Smooth muscle cell (in vitro differentiated cells): Measurements from ENCODE around the gene NSMF. TPM values are rescaled to one million over a fixed set of nuclear protein-coding genes. Genes with fewer than 3 reads are reported as not detected.

Experiments
- DNase-seq: peaks from one replicate; lab custom pipeline; 2025; ENCODE audit not compliant: unreplicated experiment; lab: John Stamatoyannopoulos, UW
- H2AFZ ChIP-seq: fragments of 200-600 bp; sonication (generic); 2 replicates; pipeline ENCODE4 v1.6.0; 2016; ENCODE audit warnings: antibody characterized with exemption, low read depth, mild to moderate bottlenecking
- H3F3A ChIP-seq: fragments of 200-600 bp; sonication (generic); 2 replicates; pipeline ENCODE4 v1.6.0; 2017; ENCODE audit warnings: antibody characterized with exemption, low read depth
- H3K27ac ChIP-seq: fragments of 200-600 bp; sonication (generic); 2 replicates; pipeline ENCODE4 v1.5.1; 2016; ENCODE audit warnings: low read depth, mild to moderate bottlenecking
- H3K27me3 ChIP-seq: fragments of 200-600 bp; sonication (generic); 2 replicates; pipeline ENCODE4 v1.6.1; 2016; ENCODE audit warnings: low read depth, mild to moderate bottlenecking
- H3K36me3 ChIP-seq: fragments of 200-600 bp; sonication (generic); 2 replicates; pipeline ENCODE4 v1.5.1; 2016; ENCODE audit warnings: low read depth
- H3K4me1 ChIP-seq: fragments of 200-600 bp; sonication (generic); 2 replicates; pipeline ENCODE4 v1.5.1; 2016; ENCODE audit warnings: low read depth
- H3K4me2 ChIP-seq: fragments of 200-600 bp; sonication (generic); 2 replicates; pipeline ENCODE4 v1.6.0; 2016; ENCODE audit warnings: mild to moderate bottlenecking
- H3K4me3 ChIP-seq: fragments of 200-600 bp; sonication (generic); 2 replicates; pipeline ENCODE4 v1.5.1; 2016; ENCODE audit warnings: mild to moderate bottlenecking
- H3K79me2 ChIP-seq: fragments of 200-600 bp; sonication (generic); 2 replicates; pipeline ENCODE4 v1.6.0; 2016; ENCODE audit warnings: low read depth, mild to moderate bottlenecking
- H3K9ac ChIP-seq: fragments of 200-600 bp; sonication (generic); 2 replicates; pipeline ENCODE4 v1.6.0; 2016; ENCODE audit warnings: low read depth
- H3K9me3 ChIP-seq: fragments of 200-600 bp; sonication (generic); replicated peaks from 2 replicates; pipeline ENCODE4 v1.5.1; 2016; ENCODE audit warnings: low read depth
- H4K20me1 ChIP-seq: fragments of 200-600 bp; sonication (generic); 2 replicates; pipeline ENCODE4 v1.6.0; 2016; ENCODE audit warnings: low read depth
- CTCF ChIP-seq: fragments of 200-600 bp; sonication (generic); IDR thresholded peaks from 2 replicates; pipeline ENCODE4 v1.5.1; 2017; ENCODE audit warnings: borderline replicate concordance, mild to moderate bottlenecking, antibody characterized with exemption; ENCODE audit not compliant: insufficient read depth, poor library complexity, severe bottlenecking
- WGBS: methylation state at CpG from one replicate; pipeline ENCODE4 v1.1.7; 2016; ENCODE audit warnings: low lambda C conversion rate; 5-methylcytosine and 5-hydroxymethylcytosine counted together
- polyA plus RNA-seq: library from polyadenylated mRNA; unstranded; fragments of >200 nt; fragmentation: Nextera tagmentation; extraction: Ambion mirVana; gene quantifications from 2 replicates; pipeline ENCODE4 v1.2.1, GENCODE V29; 2016
- total RNA-seq: library from RNA; depleted of rRNA; stranded (reverse); fragments of >200 nt; gene quantifications from 2 replicates; pipeline ENCODE4 v1.2.3, GENCODE V29; 2014

Gene NSMF
- total and polyA plus RNA-seq, 2 experiments from 2014 or later: 30.9 to 55.9 TPM

- Histone ChIP-seq H3K79me2 (peaks cover 6% of the 10 kb centered on the region), H2AFZ (no peak overlapping the region), H3F3A (no peaks in the 10 kb centered on the region), H3K4me3 (no peak overlapping the region), H3K4me2 (no peak overlapping the region), H3K9me3 (no peaks in the 10 kb centered on the region), H3K27ac (no peak overlapping the region), H3K27me3 (no peaks in the 10 kb centered on the region), H3K36me3 (no peaks in the 10 kb centered on the region), H3K9ac (no peak overlapping the region), H3K4me1 (peaks cover 11% of the 10 kb centered on the region), H4K20me1 (peaks cover 12% of the 10 kb centered on the region)
- TF ChIP-seq CTCF: no peak
- WGBS: 97% methylated on average over 10 of the region's 10 CpGs
- DNase-seq: no peak
Observed at GRCh38 chr9:137456864-137457405, 2.2 kb downstream of the NSMF start.

GRCh38 chr9:137456061-137456863, 2.9 kb downstream of the NSMF start:
- 89% methylated on average over 12 of the region's 12 CpGs for WGBS
- peaks cover 11% of the 10 kb centered on the region for H3K4me1 ChIP-seq
- H3K36me3 ChIP-seq: no peaks in the 10 kb centered on the region
- no peak for TF ChIP-seq CTCF
- H2AFZ ChIP-seq: no peak overlapping the region
- H3K9ac ChIP-seq: no peak overlapping the region
- no peak for DNase-seq
- H3F3A ChIP-seq: no peaks in the 10 kb centered on the region
- H4K20me1 ChIP-seq: peaks cover 12% of the 10 kb centered on the region
- no peak overlapping the region for H3K4me3 ChIP-seq
- no peaks in the 10 kb centered on the region for H3K9me3 ChIP-seq
- H3K4me2 ChIP-seq: no peak overlapping the region
- no peak overlapping the region for H3K27ac ChIP-seq
- H3K27me3 ChIP-seq: no peaks in the 10 kb centered on the region
- H3K79me2 ChIP-seq: peaks cover 6% of the 10 kb centered on the region

- Histone ChIP-seq H3K79me2 (peaks cover 6% of the 10 kb centered on the region), H3K4me2 (no peak overlapping the region), H4K20me1 (peaks cover 12% of the 10 kb centered on the region), H3K4me3 (no peak overlapping the region), H3F3A (no peaks in the 10 kb centered on the region), H3K27ac (no peak overlapping the region), H3K9ac (no peak overlapping the region), H3K36me3 (no peaks in the 10 kb centered on the region), H3K27me3 (no peaks in the 10 kb centered on the region), H2AFZ (no peak overlapping the region), H3K9me3 (no peaks in the 10 kb centered on the region), H3K4me1 (peaks cover 11% of the 10 kb centered on the region)
- 90% methylated on average over 18 of the region's 18 CpGs for WGBS
- no peak for DNase-seq
- TF ChIP-seq CTCF: no peak
Observed at GRCh38 chr9:137455359-137455991, 3.7 kb downstream of the NSMF start.
